Thymus (tissue), 11 donors: ENCODE data around the gene KCNMA1. TPM values are rescaled to one million over a fixed set of nuclear protein-coding genes. Genes with fewer than 3 reads are reported as not detected.

Source experiments
- DNase-seq, 9 donors: peaks; one replicate each; pipeline ENCODE4 v3.0.0-alpha.2; 2013; ENCODE audit warnings: low spot score in 9 of 9, low read depth in 6 of 9, missing footprints in 1 of 9
- H3K27ac ChIP-seq, 2 donors: one replicate each; pipeline ENCODE4 v1.5.1; 2013; ENCODE audit warnings: control low read depth in 1 of 2, low read depth in 1 of 2, low read length in 1 of 2, mild to moderate bottlenecking in 1 of 2, moderate library complexity in 1 of 2
- H3K27me3 ChIP-seq, 2 donors: one replicate each; pipeline ENCODE4 v1.5.1; 2013; ENCODE audit warnings: low read length in 1 of 2; ENCODE audit not compliant: control insufficient read depth in 2 of 2, insufficient read depth in 1 of 2
- H3K36me3 ChIP-seq, 2 donors: one replicate each; pipeline ENCODE4 v1.5.1; 2013; ENCODE audit warnings: low read length in 1 of 2, mild to moderate bottlenecking in 1 of 2, moderate library complexity in 1 of 2; ENCODE audit not compliant: control insufficient read depth in 2 of 2, insufficient read depth in 2 of 2
- H3K4me1 ChIP-seq, 2 donors: one replicate each; pipeline ENCODE4 v1.5.1; 2013; ENCODE audit warnings: low read length in 2 of 2; ENCODE audit not compliant: control insufficient read depth in 2 of 2, insufficient read depth in 2 of 2
- H3K4me3 ChIP-seq, 2 donors: one replicate each; pipeline ENCODE4 v1.5.1; 2013; ENCODE audit warnings: low read length in 2 of 2, control low read depth in 1 of 2, mild to moderate bottlenecking in 1 of 2
- H3K9me3 ChIP-seq, 2 donors: one replicate each; pipeline ENCODE4 v1.5.1; 2013; ENCODE audit warnings: low read length in 1 of 2, mild to moderate bottlenecking in 1 of 2; ENCODE audit not compliant: control insufficient read depth in 2 of 2, insufficient read depth in 1 of 2
- WGBS: extraction: QIAGEN DNeasy Blood & Tissue Kit; methylation state at CpG from one replicate; pipeline ENCODE4 v1.1.7; 2013; 5-methylcytosine and 5-hydroxymethylcytosine counted together
- polyA plus RNA-seq: library from polyadenylated mRNA; stranded (reverse); fragments of 200-250 nt; gene quantifications from one replicate; pipeline ENCODE4 v1.2.3, GENCODE V29; 2013
- total RNA-seq: library from RNA; stranded (reverse); fragments of 120-200 nt; gene quantifications from one replicate; pipeline ENCODE4 v1.2.4, GENCODE V29; 2013
- donor health status: healthy.

KCNMA1 gene
- total and polyA plus RNA-seq, 2 donors, result 1.9 to 12.9 TPM

DNA sequence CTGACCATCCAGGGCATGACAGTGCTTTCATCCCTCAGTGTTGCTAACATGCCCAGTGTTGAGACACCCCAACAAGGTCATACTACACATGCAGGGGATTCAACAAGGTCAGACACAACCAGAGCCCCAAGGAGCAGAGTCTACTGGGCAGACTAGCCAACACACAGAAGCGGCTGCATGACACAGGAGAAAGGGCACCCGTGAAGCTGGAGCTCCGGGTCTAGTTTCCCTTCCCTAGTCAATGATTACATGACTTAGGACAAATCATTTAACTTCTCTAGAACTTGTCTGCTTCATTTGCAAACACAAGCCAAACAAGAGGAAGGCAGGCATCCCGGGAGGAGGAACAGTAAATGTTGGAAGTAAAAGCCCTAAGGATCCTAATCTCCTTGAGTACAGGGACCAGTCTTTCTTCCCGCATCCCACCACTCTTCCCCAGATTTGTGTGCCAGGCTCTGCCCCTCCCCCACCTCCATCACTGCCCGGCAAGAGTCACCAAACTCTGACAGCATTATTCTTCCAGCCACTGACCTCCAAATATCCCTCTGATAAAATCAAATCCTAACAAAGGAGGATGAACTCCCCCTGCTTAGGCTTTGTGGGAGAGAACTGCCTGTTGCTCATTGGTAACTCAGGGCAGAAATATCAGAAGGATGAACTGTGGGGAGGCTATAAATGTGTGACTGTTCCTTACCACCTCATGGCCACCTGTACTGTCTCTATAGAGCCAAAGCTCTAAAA, 104.3 kb downstream of the KCNMA1 start:
- no peaks in the 10 kb centered on the region for H3K9me3 ChIP-seq
- DNase-seq, result no peak
- H3K27me3 ChIP-seq, result no peaks in the 10 kb centered on the region
- 88% methylated on average over 6 of the region's 6 CpGs for WGBS
- no peaks in the 10 kb centered on the region for H3K36me3 ChIP-seq
- H3K4me3 ChIP-seq, result no peak overlapping the region
- H3K4me1 ChIP-seq, result no peaks in the 10 kb centered on the region
- no peak overlapping the region for H3K27ac ChIP-seq

DNA sequence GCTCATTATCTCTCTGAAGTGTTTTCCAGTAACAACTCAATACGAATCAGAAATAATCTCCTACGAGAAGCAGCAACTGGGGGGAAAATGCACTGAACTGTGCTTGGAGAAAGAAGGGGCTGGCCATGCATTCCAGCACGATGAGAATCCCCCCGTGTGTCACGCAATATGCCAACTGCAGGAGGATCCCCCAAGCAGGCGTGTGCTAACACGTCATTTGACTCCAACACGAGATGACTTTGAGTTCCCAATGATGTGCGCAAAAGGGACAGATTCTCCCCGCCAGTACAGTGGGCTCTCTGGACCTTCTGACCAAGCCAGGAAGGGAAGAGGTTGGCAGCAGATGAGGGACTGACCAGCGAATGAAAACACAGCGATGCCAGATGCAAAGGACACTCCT, 105.5 kb downstream of the KCNMA1 start:
- WGBS, result 85% methylated on average over 12 of the region's 12 CpGs
- H3K9me3 ChIP-seq, result no peaks in the 10 kb centered on the region
- no peaks in the 10 kb centered on the region for H3K36me3 ChIP-seq
- H3K4me1 ChIP-seq, result no peaks in the 10 kb centered on the region
- no peak overlapping the region for H3K4me3 ChIP-seq
- no peak for DNase-seq
- H3K27me3 ChIP-seq, result no peaks in the 10 kb centered on the region
- no peak overlapping the region for H3K27ac ChIP-seq

DNA sequence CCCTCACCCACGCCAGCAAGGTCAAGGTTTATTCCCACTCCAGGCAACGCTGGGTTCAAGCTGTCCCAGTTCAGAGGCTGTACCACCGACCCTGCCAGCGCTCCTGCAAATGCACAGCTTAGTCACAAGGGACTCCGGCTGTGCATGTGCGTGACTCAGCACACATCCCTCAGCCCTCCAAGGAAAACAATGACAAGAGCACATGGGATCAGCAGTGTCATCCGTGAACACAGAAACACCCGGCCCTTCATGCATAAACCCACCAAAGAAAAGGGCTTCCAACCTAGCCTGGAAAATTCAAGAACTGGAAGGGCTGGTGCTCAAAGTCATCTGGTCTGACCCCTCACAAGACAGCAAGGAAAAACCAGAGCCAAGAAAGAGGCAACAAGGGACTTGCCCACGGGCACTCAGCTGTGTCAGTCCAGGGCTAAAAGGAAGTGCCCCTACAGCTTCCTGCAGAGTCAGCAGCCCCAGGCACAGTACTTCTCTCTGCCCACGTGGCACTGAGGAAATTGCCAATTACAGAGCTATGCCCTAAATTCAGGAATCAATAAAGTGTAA, 106.1 kb downstream of the KCNMA1 start:
- no peak overlapping the region for H3K4me3 ChIP-seq
- H3K9me3 ChIP-seq, result no peaks in the 10 kb centered on the region
- no peaks in the 10 kb centered on the region for H3K36me3 ChIP-seq
- H3K4me1 ChIP-seq, result no peaks in the 10 kb centered on the region
- DNase-seq, result no peak
- H3K27me3 ChIP-seq, result no peaks in the 10 kb centered on the region
- no peak overlapping the region for H3K27ac ChIP-seq
- 73% methylated on average over 10 of the region's 10 CpGs for WGBS

DNA sequence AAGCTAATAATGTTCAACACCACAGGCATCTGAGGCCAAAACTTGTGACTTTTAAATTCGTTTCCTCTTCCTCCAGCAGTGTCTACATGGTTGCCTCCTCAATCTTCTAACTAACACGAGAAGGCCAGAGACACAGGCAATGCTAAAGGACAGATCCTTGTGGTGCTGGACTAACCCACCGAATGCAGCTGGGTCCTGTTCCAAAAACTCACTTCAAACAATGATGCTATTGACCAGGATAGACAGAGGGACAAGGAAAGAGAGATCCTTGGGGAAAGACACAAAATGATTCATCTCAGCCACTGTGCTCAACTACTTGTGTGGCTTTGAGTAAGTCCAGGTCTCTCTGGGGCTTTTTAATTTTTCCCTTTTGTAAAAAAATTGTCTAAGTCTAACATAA, 107.6 kb downstream of the KCNMA1 start:
- Histone ChIP-seq H3K9me3 (no peaks in the 10 kb centered on the region), H3K27me3 (no peaks in the 10 kb centered on the region), H3K27ac (no peak overlapping the region), H3K4me3 (no peak overlapping the region), H3K36me3 (no peaks in the 10 kb centered on the region), H3K4me1 (no peaks in the 10 kb centered on the region)
- no peak for DNase-seq
- 85% methylated on average over 3 of the region's 3 CpGs for WGBS

DNA sequence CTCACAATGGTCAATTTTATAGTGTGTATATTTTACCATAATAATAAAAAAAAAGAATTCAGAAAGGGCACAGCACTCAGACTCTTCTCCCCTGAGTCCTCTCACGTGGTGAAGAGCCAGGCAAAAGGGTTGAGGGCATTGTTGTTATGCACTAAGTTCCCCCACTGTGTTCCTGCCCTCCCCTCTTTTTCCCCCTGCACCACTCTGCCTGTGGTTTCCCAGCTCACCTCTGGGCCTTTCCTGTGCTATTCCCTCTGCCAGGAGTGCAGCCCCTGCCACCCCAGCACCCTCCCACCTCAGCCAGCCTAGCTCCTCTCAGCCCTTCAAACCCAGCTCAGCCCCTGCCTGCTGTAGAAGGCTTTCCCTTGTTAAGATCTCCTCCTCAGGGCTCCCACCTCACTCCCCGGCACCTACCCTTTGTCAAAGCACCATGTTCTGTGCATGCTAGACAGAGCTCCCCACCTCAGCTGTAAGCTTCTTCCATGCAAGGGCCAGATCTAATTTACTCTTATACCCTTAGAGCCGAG, 108.5 kb downstream of the KCNMA1 start:
- no peak overlapping the region for H3K27ac ChIP-seq

DNA sequence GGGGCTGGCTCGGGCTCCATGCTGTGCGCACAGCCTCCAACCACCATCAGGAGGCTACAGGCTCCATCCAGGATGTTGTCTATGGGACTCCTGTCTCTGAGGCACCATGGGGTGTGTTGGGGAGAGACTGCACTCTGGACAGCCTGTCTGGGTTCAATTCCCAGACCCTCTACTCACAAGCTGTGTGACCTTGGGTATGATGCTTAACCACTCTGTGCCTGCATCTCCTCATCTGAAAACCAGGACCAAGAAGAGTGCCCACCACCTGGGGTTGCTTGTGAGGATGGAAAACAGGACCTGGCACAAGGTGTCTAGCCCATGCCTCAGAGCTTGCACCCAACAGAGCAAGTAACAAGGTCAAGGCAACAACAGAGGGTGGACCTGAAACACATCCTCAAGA, 109.8 kb downstream of the KCNMA1 start:
- H3K27me3 ChIP-seq, result no peaks in the 10 kb centered on the region
- no peak overlapping the region for H3K4me3 ChIP-seq
- no peak overlapping the region for H3K27ac ChIP-seq
- H3K4me1 ChIP-seq, result no peaks in the 10 kb centered on the region
- H3K9me3 ChIP-seq, result no peaks in the 10 kb centered on the region
- no peak for DNase-seq
- WGBS, result 100% methylated on average over 2 of the region's 2 CpGs
- H3K36me3 ChIP-seq, result no peaks in the 10 kb centered on the region

More for the DNA sequence above, 108.5 kb downstream of the KCNMA1 start:
- Histone ChIP-seq H3K4me3 (no peak overlapping the region), H3K27me3 (no peaks in the 10 kb centered on the region), H3K4me1 (no peaks in the 10 kb centered on the region), H3K9me3 (no peaks in the 10 kb centered on the region), H3K36me3 (no peaks in the 10 kb centered on the region)
- WGBS, result 58% methylated on average over 3 of the region's 3 CpGs
- DNase-seq, result no peak

DNA sequence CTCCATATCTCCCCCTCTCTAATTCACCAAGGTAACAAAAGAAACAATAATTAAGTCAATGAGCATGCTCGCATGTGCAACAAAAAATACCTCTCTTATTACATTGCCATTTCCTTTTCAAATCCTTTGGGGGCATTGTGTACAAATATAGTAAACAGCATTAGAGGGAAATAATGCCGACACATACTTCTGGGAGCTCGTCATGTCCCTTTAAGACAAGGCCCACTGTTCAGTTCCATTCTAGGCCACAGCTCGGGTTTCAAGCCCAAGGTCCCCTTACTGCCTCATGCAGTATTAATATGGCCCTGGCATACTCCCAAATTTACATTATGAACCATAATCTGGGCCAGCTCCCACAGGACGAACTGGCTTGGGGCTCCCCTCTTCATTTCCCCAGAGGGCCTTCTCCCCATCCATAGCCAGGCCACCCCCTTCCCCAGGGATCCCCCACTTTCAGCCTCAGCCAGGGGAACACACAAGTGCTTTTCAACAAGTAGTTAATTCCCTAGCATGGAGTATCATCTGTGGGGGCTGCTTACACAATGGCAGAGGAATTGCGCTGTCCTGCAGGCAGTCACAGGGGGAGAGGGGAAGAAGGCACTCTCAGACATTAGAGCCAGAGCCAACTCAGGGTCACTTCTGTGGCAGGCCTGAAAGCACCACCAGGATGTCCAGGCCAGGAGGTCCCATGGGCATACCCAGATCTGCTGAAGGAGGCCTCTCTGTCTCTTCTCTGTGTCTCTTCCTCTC, 110.6 kb downstream of the KCNMA1 start:
- H3K27ac ChIP-seq, result no peak overlapping the region
- H3K27me3 ChIP-seq, result no peaks in the 10 kb centered on the region
- no peak overlapping the region for H3K4me3 ChIP-seq
- no peaks in the 10 kb centered on the region for H3K4me1 ChIP-seq
- no peaks in the 10 kb centered on the region for H3K9me3 ChIP-seq
- DNase-seq, result no peak
- 94% methylated on average over 6 of the region's 6 CpGs for WGBS
- no peaks in the 10 kb centered on the region for H3K36me3 ChIP-seq

DNA sequence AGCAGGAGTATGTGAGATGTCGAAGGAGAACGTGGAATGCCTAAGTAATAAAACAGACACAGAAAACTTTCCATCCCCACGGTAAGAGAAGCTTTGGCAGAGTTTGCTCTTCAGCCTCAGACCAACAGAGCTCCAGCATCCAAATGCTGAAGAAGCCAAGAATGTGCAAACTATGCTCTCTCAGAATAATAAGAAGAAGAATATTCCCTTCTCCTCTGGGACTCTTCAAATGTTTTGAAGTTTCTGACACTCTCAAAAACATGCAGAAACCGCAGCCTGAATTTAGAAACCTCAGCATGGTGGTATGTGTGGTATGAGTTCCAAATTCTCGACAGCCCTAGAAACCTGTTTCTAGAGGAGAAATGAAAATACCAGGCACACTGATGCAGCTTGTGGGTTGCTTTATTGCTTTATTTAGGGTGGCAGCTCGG, 113.3 kb downstream of the KCNMA1 start:
- no peak for DNase-seq
- no peaks in the 10 kb centered on the region for H3K27me3 ChIP-seq
- H3K4me1 ChIP-seq, result no peaks in the 10 kb centered on the region
- no peaks in the 10 kb centered on the region for H3K9me3 ChIP-seq
- WGBS, result 84% methylated on average over 6 of the region's 6 CpGs
- no peaks in the 10 kb centered on the region for H3K36me3 ChIP-seq
- no peak overlapping the region for H3K4me3 ChIP-seq
- no peak overlapping the region for H3K27ac ChIP-seq

DNA sequence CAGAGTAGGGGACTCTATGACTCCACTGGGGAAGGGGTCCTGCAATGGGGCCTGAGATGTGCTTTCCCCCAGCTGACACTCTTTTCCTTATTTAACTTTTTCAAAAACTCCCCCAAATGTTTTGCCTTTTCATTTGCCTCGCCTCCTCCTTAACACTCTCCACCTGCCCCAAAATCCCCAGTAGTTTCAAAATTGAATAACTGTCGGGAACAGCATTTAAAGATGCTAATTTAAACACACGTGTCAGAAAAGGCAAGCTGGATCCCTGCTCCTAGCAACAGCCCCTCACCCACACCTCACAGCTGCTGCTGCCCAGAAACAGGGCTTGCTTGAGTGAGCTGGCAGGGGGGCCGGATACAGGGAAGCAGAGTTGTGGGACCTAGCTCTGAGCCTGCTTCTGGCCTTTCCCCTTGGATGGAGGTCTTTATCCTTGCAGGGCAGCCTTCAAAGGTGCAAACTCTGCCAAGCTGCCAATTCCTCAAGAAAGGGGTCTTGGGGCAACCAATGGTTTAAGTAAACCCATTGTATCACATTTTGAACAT, 115.3 kb downstream of the KCNMA1 start:
- H3K27me3 ChIP-seq, result no peaks in the 10 kb centered on the region
- 91% methylated on average over 4 of the region's 4 CpGs for WGBS
- no peak for DNase-seq

More for the DNA sequence above, 115.3 kb downstream of the KCNMA1 start:
- no peaks in the 10 kb centered on the region for H3K4me1 ChIP-seq
- no peak overlapping the region for H3K27ac ChIP-seq
- H3K36me3 ChIP-seq, result no peaks in the 10 kb centered on the region
- no peaks in the 10 kb centered on the region for H3K9me3 ChIP-seq
- no peak overlapping the region for H3K4me3 ChIP-seq
